NCI-H1105 treated with DMSO at 0.1 percent for 48 hours (cell line): ENCODE data around the gene PLA2G2E.

Source experiments
- DNase-seq: peaks from one replicate; lab custom pipeline; 2025; lab: John Stamatoyannopoulos, UW

The PLA2G2E gene, protein sequence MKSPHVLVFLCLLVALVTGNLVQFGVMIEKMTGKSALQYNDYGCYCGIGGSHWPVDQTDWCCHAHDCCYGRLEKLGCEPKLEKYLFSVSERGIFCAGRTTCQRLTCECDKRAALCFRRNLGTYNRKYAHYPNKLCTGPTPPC

DNA sequence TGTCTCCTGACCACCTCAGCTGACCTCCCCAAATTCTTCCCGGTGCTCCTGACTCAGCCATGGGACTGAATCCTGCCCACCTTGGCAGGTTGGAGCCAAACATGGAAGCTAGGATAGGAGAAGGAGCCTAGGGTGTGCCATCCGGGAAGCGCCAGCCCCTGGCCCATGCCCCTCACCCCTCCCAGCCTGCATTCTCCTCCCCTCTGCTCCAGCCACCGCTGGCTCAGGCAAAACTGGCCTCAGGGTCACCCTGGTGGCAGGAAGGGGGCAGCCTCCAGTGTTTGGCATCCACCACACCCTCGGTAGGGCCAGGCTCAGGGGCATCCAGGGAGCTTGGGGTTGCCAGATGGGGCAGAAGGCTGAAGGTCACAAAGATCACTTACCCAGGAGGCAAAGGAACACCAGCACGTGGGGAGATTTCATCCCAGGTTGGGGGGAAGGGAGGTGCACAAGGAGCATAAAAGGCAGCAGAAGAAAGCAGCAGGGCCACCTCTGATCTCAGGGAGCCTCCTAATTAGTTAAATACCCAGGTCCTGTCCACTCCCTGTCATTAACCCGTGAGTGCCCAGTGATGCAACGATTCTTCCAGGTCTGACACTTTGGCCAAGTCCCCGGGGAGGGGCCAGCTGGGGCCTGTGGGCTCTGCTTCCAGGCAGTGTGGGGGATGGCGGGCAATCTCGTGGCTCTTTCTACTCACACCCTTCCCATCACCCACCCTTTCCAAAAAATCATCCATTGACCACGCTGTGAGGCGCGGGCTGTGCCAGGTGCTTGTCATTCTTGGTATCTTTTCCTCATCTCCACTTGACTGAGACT is at the start of gene PLA2G2E:
TSS of gene PLA2G2E (minus strand) at position 481 of the 816 bp plus-strand sequence. CDS start at position 423, 58 bp downstream.
- no peak for DNase-seq

GRCh38 chr1:19971664-19972063 is 48.2 kb upstream of the PLA2G2E start:
- DNase-seq, result no peak

GRCh38 chr1:19969898-19970660 is 46.7 kb upstream of the PLA2G2E start:
- DNase-seq, result no peak

- DNase-seq, result no peak
These were observed 44.4 kb upstream of the PLA2G2E start for GRCh38 chr1:19967808-19968207.

GRCh38 chr1:19964542-19964941 is 41.1 kb upstream of the PLA2G2E start:
- DNase-seq, result no peak

GRCh38 chr1:19963636-19964035 is 40.2 kb upstream of the PLA2G2E start:
- DNase-seq, result no peak

DNA sequence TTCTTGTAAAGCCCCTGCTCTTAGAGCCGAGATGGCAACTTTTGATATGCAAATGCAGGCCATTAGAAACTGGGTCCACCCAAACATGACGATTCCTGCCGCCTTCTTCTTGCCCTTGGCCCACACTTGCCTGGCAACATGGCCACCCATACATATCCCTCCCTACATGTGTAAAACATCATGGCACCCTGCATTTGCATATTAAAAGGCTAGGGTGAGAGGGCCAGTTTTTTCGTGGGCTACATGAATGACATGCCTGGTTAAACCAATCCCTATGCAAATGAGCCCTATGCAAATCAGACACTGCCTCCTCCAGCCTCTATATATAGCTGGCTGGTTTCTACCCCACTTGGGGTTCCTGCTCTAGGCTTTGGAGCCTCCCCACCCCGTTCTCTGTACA is 37.2 kb upstream of the PLA2G2E start:
- no peak for DNase-seq

DNA sequence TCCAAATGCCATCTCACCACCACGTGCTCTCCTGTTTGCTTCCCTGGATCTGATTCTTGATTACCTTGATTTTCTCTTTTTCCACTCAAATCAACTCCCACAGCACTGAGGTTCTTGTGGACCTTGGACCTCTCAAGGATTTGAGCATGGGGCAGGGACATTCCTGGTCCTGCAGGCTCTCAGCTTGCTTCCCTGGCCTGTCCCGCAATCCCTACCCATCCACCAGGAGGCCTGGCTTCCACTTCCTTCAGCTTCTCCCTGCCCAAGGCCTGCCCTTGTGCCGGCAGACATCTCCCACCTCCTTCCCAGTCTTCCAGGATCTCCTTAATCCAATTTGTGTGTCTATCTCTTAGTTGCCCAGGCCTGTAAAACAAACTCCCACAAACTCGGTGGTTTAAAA is 34.4 kb upstream of the PLA2G2E start:
- no peak for DNase-seq

- DNase-seq, result no peak
These were observed 32.2 kb upstream of the PLA2G2E start for GRCh38 chr1:19955534-19956170.

- DNase-seq, result no peak
These were observed 30.6 kb upstream of the PLA2G2E start for GRCh38 chr1:19954059-19954458.

DNA sequence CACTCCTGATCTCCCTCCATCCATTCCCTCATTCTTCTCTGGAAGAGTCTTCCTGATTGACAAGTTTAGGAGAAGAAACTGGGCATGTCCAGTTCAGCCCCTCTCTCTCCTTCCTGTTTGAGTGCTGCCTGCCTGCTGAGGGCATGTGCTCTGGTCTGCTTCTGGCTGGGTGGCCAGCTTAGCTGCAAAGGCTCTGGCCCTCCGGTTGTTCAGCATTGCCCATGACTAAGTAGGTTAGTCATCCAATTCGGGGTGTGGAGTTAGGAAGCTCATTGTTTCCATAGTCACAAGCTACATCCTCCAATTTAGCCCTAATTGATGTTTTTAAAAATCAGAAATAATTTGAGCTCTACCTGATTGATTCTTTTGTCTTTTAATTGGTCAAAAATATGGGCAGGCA is 25.6 kb upstream of the PLA2G2E start:
- no peak for DNase-seq

- DNase-seq, result no peak
These were observed 23.6 kb upstream of the PLA2G2E start for GRCh38 chr1:19946971-19947370.

- no peak for DNase-seq
These were observed 22.9 kb upstream of the PLA2G2E start for GRCh38 chr1:19946331-19946751.

GRCh38 chr1:19945914-19946313 is 22.5 kb upstream of the PLA2G2E start:
- no peak for DNase-seq

GRCh38 chr1:19942657-19943056 is 19.2 kb upstream of the PLA2G2E start:
- DNase-seq, result no peak

DNA sequence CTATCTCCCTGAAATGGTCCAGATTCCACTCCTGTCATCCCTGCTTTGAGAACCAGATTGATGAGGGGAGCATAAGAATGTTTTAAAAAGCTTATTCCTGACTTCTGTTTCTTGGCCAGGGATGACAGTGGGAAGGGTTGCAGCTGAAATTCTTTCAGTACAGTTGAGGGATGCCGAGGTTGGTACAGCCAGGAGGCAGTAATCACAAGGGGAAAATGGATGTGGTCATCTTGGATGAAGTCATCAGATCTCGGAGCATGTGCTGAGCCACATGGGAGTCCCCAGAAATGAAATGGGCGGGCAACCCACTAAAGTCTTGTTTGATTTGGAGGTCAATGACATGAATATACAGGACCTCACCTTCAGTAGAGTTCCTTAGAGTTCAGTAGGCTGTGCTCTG is 18.7 kb upstream of the PLA2G2E start:
- DNase-seq, result no peak

GRCh38 chr1:19941206-19941568 is 17.8 kb upstream of the PLA2G2E start:
- no peak for DNase-seq

DNA sequence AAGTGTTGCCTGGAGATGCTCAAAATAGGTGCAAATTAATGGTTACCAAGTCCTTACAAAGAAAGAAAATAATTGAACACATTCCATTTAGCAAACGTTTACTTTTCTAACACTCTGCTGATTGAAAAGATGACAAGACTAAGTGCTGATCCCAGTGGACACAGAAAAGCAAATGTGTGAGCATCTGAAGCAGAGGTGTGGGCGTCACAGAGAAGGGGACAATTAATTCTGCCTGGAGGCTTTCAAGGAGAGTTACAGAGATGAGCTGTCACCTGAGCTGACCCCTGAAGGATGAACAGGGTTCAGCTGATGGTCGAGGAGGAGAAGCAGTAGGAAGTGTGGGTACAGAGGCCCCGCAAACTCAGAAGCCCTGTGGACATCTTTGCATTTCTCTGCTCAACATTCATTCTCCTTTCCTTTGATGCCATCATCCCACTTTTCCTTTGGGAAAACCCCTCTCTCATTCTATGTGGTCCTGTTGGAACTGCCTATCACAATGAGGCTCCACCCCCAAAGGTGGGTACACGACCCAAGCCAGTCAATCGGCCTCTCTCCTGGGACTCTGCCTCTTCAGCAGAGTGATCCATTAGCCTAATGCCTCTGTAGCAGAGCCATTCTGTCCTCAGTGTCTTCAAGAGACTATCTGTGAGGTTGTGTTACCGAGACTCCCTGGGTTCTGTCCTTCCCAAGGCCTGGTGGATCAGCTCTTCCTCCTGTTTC is 17.2 kb upstream of the PLA2G2E start:
- no peak for DNase-seq

DNA sequence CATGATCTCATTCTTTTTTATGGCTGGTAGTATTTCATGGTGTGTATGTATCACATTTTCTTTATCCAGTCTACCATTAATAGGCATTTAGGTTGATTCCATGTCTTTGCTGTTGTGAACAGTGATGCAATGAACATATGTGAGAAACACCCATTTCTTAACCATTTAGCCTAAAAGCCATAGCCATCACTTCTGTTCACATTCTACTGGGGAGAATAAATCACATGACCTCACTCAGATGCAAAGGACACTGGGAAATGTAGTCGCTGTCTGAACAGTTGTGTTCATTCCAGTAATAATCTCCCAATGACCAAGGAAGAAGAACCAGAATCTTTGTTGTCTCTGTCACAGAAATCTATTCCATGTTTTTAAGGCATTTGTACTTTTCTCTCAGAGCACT is 15.1 kb upstream of the PLA2G2E start:
- no peak for DNase-seq

- DNase-seq, result no peak
These were observed 12.8 kb upstream of the PLA2G2E start for GRCh38 chr1:19936061-19936750.

DNA sequence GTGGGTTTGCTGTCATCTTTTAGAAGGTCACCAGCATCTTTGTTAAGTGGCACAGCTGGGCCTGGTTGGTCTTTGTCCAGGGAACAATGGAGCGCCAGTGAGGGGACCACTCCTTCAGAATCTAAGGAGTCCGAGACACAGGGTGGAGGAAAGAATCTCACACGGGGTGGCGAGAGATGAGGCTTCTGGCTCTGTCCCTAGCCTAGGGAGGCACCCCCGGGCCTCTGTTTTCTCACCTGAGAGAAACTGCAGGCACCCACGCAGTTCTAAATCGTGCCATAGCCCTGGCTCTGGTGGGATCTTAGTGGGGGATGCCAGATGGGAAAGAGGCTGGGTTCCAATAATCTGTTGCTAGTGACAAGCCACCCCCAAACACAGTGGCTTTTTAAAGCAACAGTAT is 10.9 kb upstream of the PLA2G2E start:
- DNase-seq, result no peak
